Small intestine (tissue), 7 donors: Measurements from ENCODE around the gene FBXW11. TPM values are rescaled to one million over a fixed set of nuclear protein-coding genes. Genes with fewer than 3 reads are reported as not detected.

Source experiments
- DNase-seq, 2 donors: peaks; one replicate each; pipeline versions ENCODE4 v3.0.0 to v3.0.0-alpha.2; 2013
- FAIRE-seq: peaks from 2 replicates; lab custom pipeline; 2012; peaks lifted over from hg19 to GRCh38; lab: Jason Lieb, UNC
- H3K27ac ChIP-seq, 3 donors: one replicate each; pipeline ENCODE4 v1.5.1; 2013; ENCODE audit warnings: low read length in 2 of 3, mild to moderate bottlenecking in 2 of 3, control low read depth in 1 of 3, inconsistent platforms in 1 of 3, low read depth in 1 of 3, moderate library complexity in 1 of 3
- H3K27me3 ChIP-seq, 3 donors: one replicate each; pipeline ENCODE4 v1.6.1; 2013; ENCODE audit warnings: low read length in 3 of 3, inconsistent platforms in 1 of 3; ENCODE audit not compliant: control insufficient read depth in 3 of 3, insufficient read depth in 3 of 3
- H3K36me3 ChIP-seq, 3 donors: one replicate each; pipeline ENCODE4 v1.6.1; 2013; ENCODE audit warnings: low read length in 3 of 3, inconsistent platforms in 1 of 3, low read depth in 1 of 3, mild to moderate bottlenecking in 1 of 3, moderate library complexity in 1 of 3; ENCODE audit not compliant: control insufficient read depth in 3 of 3, insufficient read depth in 2 of 3
- H3K4me1 ChIP-seq, 3 donors: one replicate each; pipeline ENCODE4 v1.6.1; 2013; ENCODE audit warnings: low read length in 2 of 3, inconsistent platforms in 1 of 3, low read depth in 1 of 3, mild to moderate bottlenecking in 1 of 3, moderate library complexity in 1 of 3; ENCODE audit not compliant: control insufficient read depth in 3 of 3, insufficient read depth in 2 of 3
- H3K4me3 ChIP-seq, 3 donors: one replicate each; pipeline ENCODE4 v1.5.1; 2013; ENCODE audit warnings: low read length in 3 of 3, control low read depth in 1 of 3, inconsistent platforms in 1 of 3, low read depth in 1 of 3, mild to moderate bottlenecking in 1 of 3, moderate library complexity in 1 of 3
- H3K9me3 ChIP-seq, 2 donors: one replicate each; pipeline ENCODE4 v1.6.1; 2013; ENCODE audit warnings: low read depth in 1 of 2, low read length in 1 of 2; ENCODE audit not compliant: control insufficient read depth in 2 of 2, insufficient read depth in 1 of 2
- WGBS, 3 donors: extraction: QIAGEN DNeasy Blood & Tissue Kit; methylation state at CpG; one replicate each; pipeline ENCODE4 v1.1.7; 2013; 5-methylcytosine and 5-hydroxymethylcytosine counted together
- polyA plus RNA-seq, 4 donors: library from polyadenylated mRNA; stranded (reverse) in 3 of 4; unstranded in 1 of 4; fragments of 200-250 nt in 3 of 4; fragments of 120-200 nt in 1 of 4; gene quantifications; one replicate each; pipeline versions ENCODE4 v1.2.1 to v1.2.3, GENCODE V29; 2013
- donor health status: healthy with polysubstance abuse.
- donor health status: control.
- donor health status: control.
- donor health status: Bipolar disorder and iron deficiency.
- donor health status: healthy.

Gene FBXW11
- polyA plus RNA-seq, 4 donors: 12.2 to 37.1 (median 15.8) TPM

DNA sequence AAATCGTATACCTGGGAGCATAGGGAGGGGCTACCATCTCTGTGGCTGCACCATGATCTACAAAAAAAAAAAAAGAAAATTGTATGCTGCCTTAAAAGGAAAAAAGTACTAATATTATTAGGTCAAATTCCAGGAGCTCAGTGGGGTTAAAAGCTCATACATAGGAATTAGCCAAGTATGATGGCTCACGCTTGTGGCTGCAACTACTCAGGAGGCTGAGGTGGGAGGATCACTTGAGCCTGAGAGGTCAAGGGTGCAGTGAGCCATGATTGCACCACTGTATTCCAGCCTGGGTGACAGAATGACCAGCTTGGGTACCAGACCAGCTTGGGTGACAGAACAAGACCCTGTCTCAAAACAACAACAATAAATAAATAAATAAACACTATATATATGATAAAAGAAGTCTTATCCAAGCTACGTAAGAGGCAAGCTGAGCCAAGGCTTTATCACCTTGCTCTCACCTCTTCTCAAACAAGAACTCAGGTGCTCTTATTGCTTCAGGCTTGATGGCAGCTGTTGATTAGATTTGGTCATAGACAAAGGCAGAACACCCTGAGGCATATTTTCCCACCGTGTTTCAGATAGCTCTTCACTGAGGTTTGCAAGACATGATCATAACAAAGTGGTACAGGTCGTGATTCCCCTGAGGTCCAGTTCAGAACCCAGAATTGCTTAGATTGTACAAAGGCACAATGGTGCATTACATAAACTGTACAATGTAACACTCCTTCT, 3.3 kb upstream of the FBXW11 start:
- H3K27me3 ChIP-seq: no peaks in the 10 kb centered on the region
- no peaks in the 10 kb centered on the region for H3K9me3 ChIP-seq
- DNase-seq: no peak
- no peak overlapping the region for H3K27ac ChIP-seq
- peaks cover 4 to 6% (median 6%) of the 10 kb centered on the region in 3 donors for H3K4me1 ChIP-seq
- FAIRE-seq: no peak
- WGBS, 3 donors: 70 to 78% (median 78%) methylated on average over 5 of the region's 5 CpGs
- H3K4me3 ChIP-seq: no peak overlapping the region
- H3K36me3 ChIP-seq: no peaks in the 10 kb centered on the region

DNA sequence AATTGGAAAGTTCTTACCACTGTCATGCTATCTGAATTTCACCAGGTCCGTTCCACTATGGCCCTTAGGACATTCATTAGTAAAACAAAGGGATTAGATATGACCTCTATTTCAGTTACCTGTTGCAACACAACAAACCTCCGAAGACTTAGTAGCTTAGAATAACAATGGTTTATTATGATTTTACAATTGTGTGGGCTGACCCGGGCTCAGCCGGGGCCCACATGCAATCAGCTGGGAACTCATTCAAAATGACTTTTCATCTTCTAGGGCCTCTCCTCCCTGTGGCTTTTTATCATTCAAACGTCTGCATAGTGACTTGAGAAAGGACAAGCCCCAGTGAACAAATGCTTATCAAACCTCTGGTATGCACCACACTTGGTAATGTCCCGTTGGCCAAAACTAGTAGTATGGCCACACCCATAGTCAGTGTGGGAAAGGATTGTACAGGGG, 2.3 kb upstream of the FBXW11 start:
- no peak overlapping the region for H3K4me3 ChIP-seq
- no peak overlapping the region for H3K27ac ChIP-seq
- no peaks in the 10 kb centered on the region for H3K27me3 ChIP-seq
- no peaks in the 10 kb centered on the region for H3K9me3 ChIP-seq
- FAIRE-seq (no peak), DNase-seq (no peak)
- 47 to 55% (median 49%) methylated on average over 6 of the region's 6 CpGs for WGBS, 3 donors
- H3K4me1 ChIP-seq: peaks cover 4 to 9% (median 6%) of the 10 kb centered on the region in 3 donors
- no peaks in the 10 kb centered on the region for H3K36me3 ChIP-seq

DNA sequence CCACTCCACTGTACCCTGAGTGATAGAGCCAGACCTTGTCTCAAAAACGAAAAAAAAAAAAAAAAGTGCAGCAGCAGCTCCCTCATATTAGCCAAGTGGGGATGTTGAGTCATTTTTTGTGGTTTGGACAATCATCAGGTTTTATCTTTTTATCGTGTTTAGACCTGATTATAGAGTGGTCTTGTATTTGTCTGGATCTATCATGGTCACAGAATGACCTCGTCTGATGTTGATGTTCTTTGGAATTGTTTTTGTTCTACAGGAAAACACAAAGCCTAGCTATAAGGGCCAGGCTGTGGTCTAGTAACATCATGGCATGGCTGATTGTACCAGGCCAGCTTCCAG, 1.6 kb upstream of the FBXW11 start:
- no peaks in the 10 kb centered on the region for H3K9me3 ChIP-seq
- DNase-seq: no peak
- no peaks in the 10 kb centered on the region for H3K27me3 ChIP-seq
- no peak for FAIRE-seq
- 43 to 49% (median 48%) methylated on average over 3 of the region's 3 CpGs for WGBS, 3 donors
- no peak overlapping the region for H3K4me3 ChIP-seq
- H3K36me3 ChIP-seq: no peaks in the 10 kb centered on the region
- no peak overlapping the region for H3K27ac ChIP-seq
- peaks cover 4 to 9% (median 8%) of the 10 kb centered on the region in 3 donors for H3K4me1 ChIP-seq

DNA sequence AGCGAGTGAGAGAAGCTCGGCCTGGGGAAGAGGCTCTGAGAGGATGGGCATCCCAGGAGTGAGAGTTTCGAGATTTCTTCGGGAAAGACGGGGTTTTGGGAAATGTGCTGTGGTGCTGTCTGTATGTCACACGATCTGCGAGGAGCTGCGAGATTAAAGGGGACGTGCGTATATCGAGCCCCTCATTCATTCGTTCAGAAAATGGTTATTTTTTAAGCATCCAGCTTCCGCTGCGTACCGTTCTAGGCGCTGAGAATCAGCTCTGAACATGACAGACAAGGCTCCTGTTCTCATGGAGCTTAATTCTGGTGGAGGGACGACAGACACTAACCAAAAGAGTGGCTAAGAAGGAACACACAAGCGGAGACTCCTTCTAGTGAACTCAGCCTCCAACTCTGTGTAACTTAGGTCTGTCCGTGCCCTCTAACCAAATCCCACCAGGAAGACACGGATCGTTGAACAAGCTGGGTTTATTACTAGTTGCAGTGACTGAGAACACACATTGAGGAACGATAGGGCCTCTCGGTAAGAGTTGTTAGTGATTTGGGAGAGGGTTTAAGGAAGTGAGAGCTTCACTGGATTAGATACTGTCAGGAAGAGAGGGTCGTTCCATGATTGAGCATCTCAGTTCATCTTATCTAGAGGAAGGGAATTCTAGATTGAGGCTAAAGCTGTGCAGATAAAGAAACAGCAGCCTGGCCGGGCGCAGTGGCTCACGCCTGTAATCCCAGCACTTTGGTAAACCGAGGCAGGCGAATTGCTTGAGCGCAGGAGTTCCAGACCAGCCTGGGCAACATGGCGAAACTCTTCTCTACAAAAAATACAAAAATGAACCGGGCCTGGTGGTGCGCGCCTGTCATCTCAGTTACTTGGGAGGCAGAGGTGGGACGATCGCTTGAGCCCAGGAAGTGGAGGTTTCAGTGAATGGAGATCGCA, 1.0 kb upstream of the FBXW11 start:
- H3K27me3 ChIP-seq: no peaks in the 10 kb centered on the region
- H3K9me3 ChIP-seq: no peaks in the 10 kb centered on the region
- 25 to 27% (median 25%) methylated on average over 37 of the region's 37 CpGs for WGBS, 3 donors
- peak overlapping the region; percentile 88 to 99 (median 95) for H3K27ac ChIP-seq
- no peak for FAIRE-seq
- peaks cover 6 to 9% (median 8%) of the 10 kb centered on the region in 3 donors for H3K4me1 ChIP-seq
- peak in 1 of 2 donors; percentile 35 for DNase-seq
- peak overlapping the region; percentile 29 to 89 (median 76) for H3K4me3 ChIP-seq
- H3K36me3 ChIP-seq: no peaks in the 10 kb centered on the region

DNA sequence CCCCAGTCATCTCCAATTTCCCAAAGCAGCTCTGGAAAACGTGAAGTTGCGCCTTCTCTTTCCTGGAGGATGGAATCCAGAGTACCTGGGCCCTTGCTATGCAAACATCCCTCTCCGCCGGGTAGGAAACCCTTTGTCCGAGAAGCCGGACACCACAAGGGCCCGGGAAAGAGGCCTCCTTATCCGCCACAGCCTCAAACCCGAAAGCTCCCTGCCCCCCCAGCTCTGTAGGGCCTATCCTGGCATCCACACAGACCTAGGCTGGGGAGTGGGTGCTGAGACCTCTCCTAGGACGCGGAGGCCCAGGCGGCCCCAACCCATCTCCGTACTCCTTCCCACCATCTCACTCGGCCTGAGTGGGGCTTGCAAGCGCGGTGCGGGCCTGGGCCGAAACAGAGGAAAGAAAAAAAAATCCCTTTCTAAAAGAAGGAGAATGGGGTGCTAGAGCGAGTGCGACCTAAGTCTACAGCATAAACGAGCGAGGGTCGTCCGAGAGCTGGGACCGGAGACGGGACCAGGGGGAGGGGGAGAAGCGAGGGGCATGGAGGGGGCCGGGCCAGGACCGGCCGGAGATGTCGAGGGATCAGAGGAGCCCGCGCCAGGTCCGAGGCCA, 624 bp downstream of the FBXW11 start:
- Histone ChIP-seq H3K4me3 (peak overlapping the region; percentile 76 to 89 (median 85)), H3K4me1 (peaks cover 9 to 12% (median 11%) of the 10 kb centered on the region in 3 donors), H3K27me3 (no peaks in the 10 kb centered on the region), H3K27ac (peak overlapping the region; percentile 89 to 99 (median 95)), H3K36me3 (no peaks in the 10 kb centered on the region), H3K9me3 (no peaks in the 10 kb centered on the region)
- DNase-seq: peak; percentile 38 to 78
- WGBS, 3 donors: 0% methylated on average over 34 of the region's 34 CpGs
- FAIRE-seq: no peak

DNA sequence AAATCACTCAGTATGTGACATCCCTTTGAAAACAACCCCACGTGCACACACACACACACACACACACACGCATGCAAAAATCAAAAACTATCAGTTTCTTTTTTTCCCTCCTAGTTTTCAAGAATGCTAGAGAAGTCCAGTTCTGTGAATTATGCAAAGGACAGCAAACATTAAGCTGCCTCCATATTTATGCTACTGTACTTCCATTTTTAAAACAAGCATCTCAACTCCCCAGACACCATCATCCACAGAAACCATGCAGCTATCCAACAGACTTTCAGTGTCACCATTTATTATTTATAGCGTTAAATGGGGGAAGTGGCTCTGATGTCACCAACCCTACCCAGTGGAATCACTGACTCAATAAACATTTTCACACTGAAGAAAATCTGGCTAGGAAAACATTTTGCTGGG, 1.6 kb downstream of the FBXW11 start:
- no peaks in the 10 kb centered on the region for H3K36me3 ChIP-seq
- peaks cover 9 to 13% (median 11%) of the 10 kb centered on the region in 3 donors for H3K4me1 ChIP-seq
- DNase-seq (peak in 1 of 2 donors; percentile 20), FAIRE-seq (no peak)
- 18 to 23% (median 19%) methylated on average over 3 of the region's 3 CpGs for WGBS, 3 donors
- no peaks in the 10 kb centered on the region for H3K9me3 ChIP-seq
- no peaks in the 10 kb centered on the region for H3K27me3 ChIP-seq
- H3K27ac ChIP-seq: peak overlapping the region in 2 of 3 donors; percentile 95 to 99
- H3K4me3 ChIP-seq: peak overlapping the region in 2 of 3 donors; percentile 76 to 89

DNA sequence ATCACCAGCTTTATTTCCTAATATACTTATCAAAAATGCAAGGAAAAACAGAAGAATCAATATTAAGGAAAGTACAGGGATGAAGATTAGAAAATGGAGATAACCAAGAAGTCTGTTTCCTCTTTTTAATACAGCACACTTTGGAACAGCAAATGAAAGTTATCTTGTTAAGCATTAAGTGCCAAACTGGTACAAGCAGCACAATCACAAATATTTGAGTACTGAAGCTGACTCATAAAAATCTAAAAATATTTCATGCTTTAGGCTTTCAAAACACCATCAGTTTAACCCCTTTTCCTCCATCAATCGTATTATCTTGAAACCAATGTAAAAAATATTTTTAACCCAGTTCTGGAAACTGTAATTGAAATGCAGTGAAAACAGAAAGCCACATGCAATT, 2.7 kb downstream of the FBXW11 start:
- Histone ChIP-seq H3K9me3 (no peaks in the 10 kb centered on the region), H3K4me1 (peaks cover 9 to 15% (median 11%) of the 10 kb centered on the region in 3 donors)

More for the DNA sequence above, 2.7 kb downstream of the FBXW11 start:
- FAIRE-seq (no peak), DNase-seq (no peak)
- Histone ChIP-seq H3K36me3 (no peaks in the 10 kb centered on the region), H3K4me3 (no peak overlapping the region), H3K27me3 (no peaks in the 10 kb centered on the region), H3K27ac (no peak overlapping the region)
- WGBS, 3 donors: 42 to 65% (median 42%) methylated on average over 1 of the region's 1 CpG
